Measurements from ENCODE around the gene PLXNA2. TPM values are rescaled to one million over a fixed set of nuclear protein-coding genes. Genes with fewer than 3 reads are reported as not detected.

The PLXNA2 gene
- total and polyA plus RNA-seq, 2 donors (not counting 1 experiment from before 2014, with no cell fraction given), result 0.31 to 1.2 TPM

- no peak for ATAC-seq (ENCODE audit: low read depth)
- no peaks in the 10 kb centered on the region for H3K9me3 Mint-ChIP-seq (ENCODE audit: insufficient read depth)
- peaks cover 34% of the 10 kb centered on the region for H3K27me3 Mint-ChIP-seq
- Histone ChIP-seq H2AFZ (ENCODE audit: insufficient read depth, low read depth, low read length, poor library complexity, severe bottlenecking) (peak overlapping the region; percentile 76), H3K36me3 (replicated peaks in 1 of 2; ENCODE audit: control extremely low read depth in 1 of 2, control insufficient read depth in 1 of 2, extremely low read depth in 1 of 2, insufficient read depth in 2 of 2, low read length in 1 of 2) (no peaks in the 10 kb centered on the region), H3K4me3 (ENCODE audit: control extremely low read depth in 1 of 5, extremely low read depth in 1 of 5, insufficient read depth in 1 of 5, low read depth in 2 of 5, low read length in 4 of 5) (no peak overlapping the region), H3K4me1 (ENCODE audit: control insufficient read depth in 2 of 2, insufficient read depth in 2 of 2, low read length in 2 of 2) (peaks cover 13% of the 10 kb centered on the region in 2 donors), H3K27me3 (replicated peaks in 1 of 4; ENCODE audit: control extremely low read depth in 1 of 4, control insufficient read depth in 3 of 4, insufficient read depth in 4 of 4, low read length in 3 of 4) (no peaks in the 10 kb centered on the region), H4K20me1 (ENCODE audit: control insufficient read depth, insufficient read depth, low read length, poor library complexity, severe bottlenecking) (no peaks in the 10 kb centered on the region), H3K79me2 (ENCODE audit: control insufficient read depth, insufficient read depth, low read length) (no peaks in the 10 kb centered on the region), H3K9ac (ENCODE audit: low read length) (peak overlapping the region; percentile 15), H3K4me2 (replicated peaks; ENCODE audit: low read depth, low read length, poor library complexity, severe bottlenecking) (peak overlapping the region; percentile 62), H3K9me3 (ENCODE audit: control extremely low read depth in 1 of 3, control insufficient read depth in 2 of 3, insufficient read depth in 1 of 3, low read length in 2 of 3) (no peaks in the 10 kb centered on the region), H3K27ac (ENCODE audit: low read length in 2 of 2) (no peak overlapping the region)
- peaks cover 13% of the 10 kb centered on the region for H3K4me1 Mint-ChIP-seq
- 63% methylated on average over 2 of the region's 9 CpGs for WGBS (ENCODE audit: insufficient coverage)
- DNase-seq, result no peak
- POLR2A ChIA-PET, result no interaction called here
- intact Hi-C loops (cut with micrococcal nuclease), result no loop called here
- no peak overlapping the region for H3K4me3 Mint-ChIP-seq
- CTCF ChIA-PET, result interaction anchor here (3.7 kb wide), 1 partner anchor 9 kb away, joined by 29 read pairs; the partner anchor contains the start of gene PLXNA2
- no peak for TF ChIP-seq CTCF (IDR thresholded peaks at IDR 0.05)
- TF ChIP-seq EZH2 (IDR thresholded peaks at IDR 0.05; ENCODE audit: borderline replicate concordance, insufficient read depth, low read depth, low read length, poor library complexity, severe bottlenecking), result no peak
- H3K27ac Mint-ChIP-seq, result no peak overlapping the region
These were observed 8.7 kb downstream of the PLXNA2 start for GRCh38 chr1:208235356-208235981.

GRCh38 chr1:208234721-208235120 is 9.5 kb downstream of the PLXNA2 start:
- no peak for DNase-seq
- TF ChIP-seq CTCF (IDR thresholded peaks at IDR 0.05) (no peak), EZH2 (IDR thresholded peaks at IDR 0.05; ENCODE audit: borderline replicate concordance, insufficient read depth, low read depth, low read length, poor library complexity, severe bottlenecking) (no peak)
- H3K27me3 ChIP-seq (replicated peaks in 1 of 4; ENCODE audit: control extremely low read depth in 1 of 4, control insufficient read depth in 3 of 4, insufficient read depth in 4 of 4, low read length in 3 of 4), result no peaks in the 10 kb centered on the region
- POLR2A ChIA-PET, result no interaction called here
- no peaks in the 10 kb centered on the region for H4K20me1 ChIP-seq (ENCODE audit: control insufficient read depth, insufficient read depth, low read length, poor library complexity, severe bottlenecking)
- H3K9me3 ChIP-seq (ENCODE audit: control extremely low read depth in 1 of 3, control insufficient read depth in 2 of 3, insufficient read depth in 1 of 3, low read length in 2 of 3), result no peaks in the 10 kb centered on the region
- peaks cover 13% of the 10 kb centered on the region in 2 donors for H3K4me1 ChIP-seq (ENCODE audit: control insufficient read depth in 2 of 2, insufficient read depth in 2 of 2, low read length in 2 of 2)
- Mint-ChIP-seq H3K9me3 (ENCODE audit: insufficient read depth) (no peaks in the 10 kb centered on the region), H3K4me1 (peaks cover 13% of the 10 kb centered on the region), H3K4me3 (no peak overlapping the region), H3K27me3 (peaks cover 30% of the 10 kb centered on the region), H3K27ac (no peak overlapping the region)
- 94% methylated on average over 3 of the region's 5 CpGs for WGBS (ENCODE audit: insufficient coverage)
- no peak overlapping the region for H3K9ac ChIP-seq (ENCODE audit: low read length)
- intact Hi-C loops (cut with micrococcal nuclease), result no loop called here
- H3K79me2 ChIP-seq (ENCODE audit: control insufficient read depth, insufficient read depth, low read length), result no peaks in the 10 kb centered on the region
- no peak overlapping the region for H2AFZ ChIP-seq (ENCODE audit: insufficient read depth, low read depth, low read length, poor library complexity, severe bottlenecking)
- CTCF ChIA-PET, result interaction anchor here (3.7 kb wide), 1 partner anchor 10 kb away, joined by 29 read pairs; the partner anchor contains the start of gene PLXNA2
- no peak overlapping the region for H3K4me3 ChIP-seq (ENCODE audit: control extremely low read depth in 1 of 5, extremely low read depth in 1 of 5, insufficient read depth in 1 of 5, low read depth in 2 of 5, low read length in 4 of 5)
- no peak for ATAC-seq (ENCODE audit: low read depth)
- no peak overlapping the region for H3K4me2 ChIP-seq (replicated peaks; ENCODE audit: low read depth, low read length, poor library complexity, severe bottlenecking)
- H3K27ac ChIP-seq (ENCODE audit: low read length in 2 of 2), result no peak overlapping the region
- H3K36me3 ChIP-seq (replicated peaks in 1 of 2; ENCODE audit: control extremely low read depth in 1 of 2, control insufficient read depth in 1 of 2, extremely low read depth in 1 of 2, insufficient read depth in 2 of 2, low read length in 1 of 2), result no peaks in the 10 kb centered on the region
